Myometrial cell (primary cell): ENCODE results near the gene DCDC2B. TPM values are rescaled to one million over a fixed set of nuclear protein-coding genes. Genes with fewer than 3 reads are reported as not detected.

Source experiments
- total RNA-seq: library from RNA; depleted of rRNA; stranded (reverse); fragments of >200 nt; gene quantifications from 2 replicates; pipeline ENCODE4 v1.2.3, GENCODE V29; 2015

Gene DCDC2B
- total RNA-seq = not detected in 2 replicates

DNA sequence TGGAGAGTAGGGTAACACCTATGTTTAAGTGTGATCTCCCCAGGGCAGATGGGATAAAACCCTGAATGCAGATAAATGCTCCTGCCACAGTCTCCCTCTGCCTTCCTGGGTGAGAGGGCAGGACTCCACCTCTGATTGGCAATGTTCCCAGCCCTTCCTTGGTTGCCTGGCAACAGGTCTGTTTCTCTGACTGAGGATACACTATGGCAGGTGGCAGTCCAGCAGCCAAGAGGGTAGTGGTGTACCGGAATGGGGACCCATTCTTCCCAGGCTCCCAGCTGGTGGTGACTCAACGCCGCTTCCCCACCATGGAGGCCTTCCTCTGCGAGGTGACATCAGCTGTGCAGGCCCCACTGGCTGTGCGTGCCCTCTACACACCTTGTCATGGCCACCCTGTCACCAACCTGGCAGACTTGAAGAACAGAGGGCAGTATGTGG is at the start of gene DCDC2B:
DCDC2B (plus strand) TSS at position 199 of the 438 bp plus-strand sequence; CDS start at position 204, 5 bp downstream.

GRCh38 chr1:32179443-32180185 is 29.3 kb upstream of the DCDC2B start, which contains the start of gene TXLNA:
TSS of gene TXLNA (plus strand) at chr1:32179675. CDS start at chr1:32180346, 671 bp downstream.

DNA sequence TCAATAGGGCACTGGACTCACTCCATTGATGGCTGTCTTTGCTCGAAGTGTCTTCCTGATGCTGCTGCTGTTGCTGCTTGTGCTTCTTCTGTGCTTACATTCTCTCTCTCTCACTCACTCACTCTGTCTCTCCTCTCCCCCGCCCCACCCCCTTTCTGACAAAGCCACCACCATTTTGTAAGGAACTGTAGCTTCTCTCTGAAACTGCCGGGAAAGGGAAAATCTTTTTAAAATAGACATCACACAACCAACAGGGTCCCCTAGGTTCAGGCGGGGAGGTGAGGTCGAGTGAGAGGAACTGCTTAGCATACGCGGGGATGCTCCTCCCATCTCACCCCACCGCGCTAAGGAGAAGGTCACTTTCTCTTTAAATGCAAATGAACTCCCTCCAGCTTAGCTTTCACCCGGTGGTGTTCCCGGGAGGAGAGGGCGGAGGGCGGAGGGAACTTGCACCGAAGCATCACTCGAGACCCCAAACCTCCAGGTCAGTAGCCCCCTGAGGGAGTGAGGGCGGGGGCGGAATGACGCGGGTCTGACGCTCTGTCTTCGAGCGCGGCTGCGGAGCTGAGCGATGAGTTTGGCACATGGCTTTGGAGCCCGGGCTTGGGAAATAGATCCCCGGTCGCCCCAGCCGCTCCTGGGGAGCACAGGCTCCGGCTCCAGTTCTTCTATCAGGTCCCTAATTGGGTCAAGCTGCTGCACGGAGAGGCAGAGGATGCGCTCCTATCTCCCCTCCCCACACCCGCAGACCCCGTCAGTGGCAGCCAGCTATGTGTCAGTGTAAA is 8.5 kb upstream of the DCDC2B start, which contains the start of gene CCDC28B:
CCDC28B (plus strand) TSS at position 370 of the 785 bp plus-strand sequence. CDS start 1,341 bp downstream, outside the sequence.

DNA sequence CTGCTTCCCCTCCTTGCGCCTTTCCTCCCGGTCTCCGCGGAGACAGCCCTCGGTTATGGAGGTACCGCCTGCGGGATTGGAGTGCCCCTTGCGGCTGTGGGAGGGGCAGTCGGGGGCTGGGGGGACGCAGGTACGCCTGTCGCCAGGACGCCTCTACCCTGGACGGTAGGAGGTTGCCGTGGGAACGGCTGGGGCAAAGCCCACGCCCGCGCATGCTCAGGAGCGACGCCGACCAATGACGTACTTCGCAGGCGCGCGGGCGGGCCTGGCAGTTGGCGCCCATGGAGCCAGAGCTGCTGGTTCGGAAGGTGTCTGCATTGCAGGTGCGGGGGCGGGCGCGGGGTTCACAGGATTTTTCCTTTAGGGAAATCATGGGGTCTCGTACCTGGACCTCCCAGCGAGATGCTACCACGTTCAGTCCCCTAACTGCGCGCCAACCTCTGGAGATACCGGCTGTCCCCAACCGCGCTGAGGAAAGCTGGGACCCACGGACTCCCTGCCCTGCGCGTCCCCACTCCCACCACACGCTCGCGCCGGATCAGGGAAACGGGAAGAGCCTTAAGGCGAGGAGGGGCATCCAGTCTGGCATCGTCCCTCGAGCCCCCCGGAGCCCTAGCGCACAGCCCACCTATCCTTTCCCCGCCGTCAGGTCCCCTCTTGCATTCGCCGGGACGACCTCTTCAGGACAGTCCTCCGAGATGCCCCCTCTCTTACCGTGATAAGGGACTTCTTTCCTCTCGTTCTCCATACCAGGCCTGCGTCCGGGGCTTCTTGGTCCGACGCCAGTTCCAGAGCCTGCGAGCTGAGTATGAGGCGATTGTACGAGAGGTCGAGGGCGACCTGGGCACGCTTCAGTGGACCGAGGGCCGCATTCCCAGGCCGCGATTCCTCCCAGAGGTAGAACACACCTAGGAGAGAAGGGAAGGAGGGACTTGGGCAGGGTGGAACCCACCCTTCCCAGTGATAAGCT is 3.2 kb upstream of the DCDC2B start, which contains the start of gene IQCC:
IQCC (plus strand) TSS at position 271 of the 970 bp plus-strand sequence; CDS start at position 282, 11 bp downstream.

GRCh38 chr1:32221980-32222755 is 13.3 kb downstream of the DCDC2B start, which contains the start of the genes EIF3I and TMEM234:
TSS of gene EIF3I (plus strand) at chr1:32222407. CDS start at chr1:32222442, 35 bp downstream.
TSS of gene TMEM234 (minus strand) at chr1:32222353. CDS start at chr1:32222322, 31 bp downstream.

DNA sequence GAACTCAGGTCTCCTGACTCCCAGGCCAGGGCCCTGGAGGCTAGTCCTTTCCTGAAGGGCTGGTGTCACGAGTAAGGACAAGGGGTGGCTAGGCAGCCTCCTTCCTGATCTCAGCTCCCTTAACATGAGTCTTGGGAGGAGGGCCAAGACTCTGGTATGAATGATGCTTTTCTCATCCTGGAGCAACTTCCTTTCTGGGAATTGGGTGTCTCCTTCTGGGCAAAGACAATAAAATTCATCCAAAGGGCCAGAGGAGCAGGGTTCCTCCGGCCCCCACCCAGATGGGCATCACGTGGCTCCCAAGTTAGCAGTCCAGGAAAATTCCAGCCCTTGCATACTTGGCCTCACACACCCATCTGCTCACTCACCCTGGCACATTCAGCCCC is 38.0 kb downstream of the DCDC2B start, which contains the start of gene FAM167B:
FAM167B (plus strand) TSS at position 335 of the 386 bp plus-strand sequence. CDS start 200 bp downstream, outside the sequence.

GRCh38 chr1:32250893-32251716 is 42.2 kb downstream of the DCDC2B start, which contains the start of gene LCK:
TSS of gene LCK (plus strand) at chr1:32251265. CDS start at chr1:32274330, 23,065 bp downstream.

Other genes starting within 250 kb of the DCDC2B start
- 82.7 and 95.7 TPM in 2 replicates for gene KHDRBS1, start 195.2 kb upstream of the DCDC2B start, total RNA-seq
- gene TMEM39B, start 136.2 kb upstream of the DCDC2B start, total RNA-seq = 5.1 and 7.8 TPM in 2 replicates
- 45.3 and 47.7 TPM in 2 replicates for gene KPNA6, start 101.0 kb upstream of the DCDC2B start, total RNA-seq
- gene TXLNA, start 29.4 kb upstream of the DCDC2B start, total RNA-seq = 57.9 and 77.3 TPM in 2 replicates
- 17.6 and 17.9 TPM in 2 replicates for gene CCDC28B, start 8.5 kb upstream of the DCDC2B start, total RNA-seq
- 1.4 and 2.1 TPM in 2 replicates for gene IQCC, start 3.4 kb upstream of the DCDC2B start, total RNA-seq
- 14.2 and 16.4 TPM in 2 replicates for gene TMEM234, start 13.3 kb downstream of the DCDC2B start, total RNA-seq
- gene EIF3I, start 13.3 kb downstream of the DCDC2B start, total RNA-seq = 502 and 539 TPM in 2 replicates
- 0.35 TPM in 1 of 2 replicates, not detected in the other for gene FAM167B, start 38.1 kb downstream of the DCDC2B start, total RNA-seq
- not detected in 2 replicates for gene LCK, start 42.2 kb downstream of the DCDC2B start, total RNA-seq
- gene HDAC1, start 83.0 kb downstream of the DCDC2B start, total RNA-seq = 65.6 and 69.5 TPM in 2 replicates
- gene MARCKSL1, start 127.1 kb downstream of the DCDC2B start, total RNA-seq = 38.6 and 39.5 TPM in 2 replicates
- 0.89 TPM in 1 of 2 replicates, not detected in the other for gene FAM229A, start 153.4 kb downstream of the DCDC2B start, total RNA-seq
- not detected in 2 replicates for gene TSSK3, start 153.4 kb downstream of the DCDC2B start, total RNA-seq
- gene BSDC1, start 185.4 kb downstream of the DCDC2B start, total RNA-seq = 64.7 and 77.3 TPM in 2 replicates